GM12872 (cell line): Measurements from ENCODE around the gene CDK14.

Experiments
- CTCF ChIP-seq: IDR thresholded peaks from 3 replicates; pipeline ENCODE4 v1.5.1; 2011; ENCODE audit warnings: low read depth, mild to moderate bottlenecking, low read length, moderate library complexity; ENCODE audit not compliant: insufficient read depth

Gene CDK14

GRCh38 chr7:90605055-90605454 lies 8.9 kb downstream of the CDK14 start:
- no peak for TF ChIP-seq CTCF

- no peak for TF ChIP-seq CTCF
These were observed 11.1 kb downstream of the CDK14 start for GRCh38 chr7:90607196-90607595.

DNA sequence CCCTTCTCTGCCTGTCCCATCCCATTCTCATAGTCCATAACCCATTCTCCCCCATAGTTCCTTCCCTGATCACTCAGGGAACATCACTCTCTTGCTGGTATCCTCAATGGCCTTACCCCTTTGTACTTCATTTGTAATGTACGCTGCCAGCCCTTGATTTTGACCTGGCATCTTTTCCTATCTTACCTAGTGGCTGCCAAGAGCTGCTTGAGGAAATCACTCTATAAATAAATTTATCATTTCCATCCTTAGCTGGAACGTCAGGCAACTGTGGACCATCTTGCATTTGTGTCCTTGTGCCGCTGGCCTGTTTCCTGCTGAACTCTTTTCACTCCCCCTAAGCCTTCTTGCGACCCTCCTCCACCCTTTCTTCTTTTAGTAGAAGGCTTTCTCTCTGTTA lies 14.0 kb downstream of the CDK14 start:
- TF ChIP-seq CTCF = no peak

DNA sequence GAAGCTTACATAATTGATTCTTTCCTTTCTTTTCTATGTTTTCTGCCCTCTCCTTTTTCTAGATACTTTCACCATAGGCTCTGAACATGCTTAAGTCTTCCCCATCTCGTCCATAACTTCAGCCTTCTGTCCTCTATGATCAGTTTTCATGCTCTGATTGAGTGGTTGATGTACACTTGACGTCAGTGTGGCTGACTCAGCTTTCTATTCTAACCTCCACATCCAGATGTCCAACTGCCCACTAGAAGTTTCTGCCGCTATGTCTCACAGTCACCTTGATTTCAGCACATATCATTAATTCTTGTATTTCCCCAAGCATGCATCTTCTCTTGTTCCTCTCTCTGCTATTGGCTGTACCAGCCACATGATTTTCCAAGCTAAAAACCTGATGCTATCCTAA lies 15.0 kb downstream of the CDK14 start:
- no peak for TF ChIP-seq CTCF

GRCh38 chr7:90613088-90613498 lies 17.0 kb downstream of the CDK14 start:
- no peak for TF ChIP-seq CTCF

DNA sequence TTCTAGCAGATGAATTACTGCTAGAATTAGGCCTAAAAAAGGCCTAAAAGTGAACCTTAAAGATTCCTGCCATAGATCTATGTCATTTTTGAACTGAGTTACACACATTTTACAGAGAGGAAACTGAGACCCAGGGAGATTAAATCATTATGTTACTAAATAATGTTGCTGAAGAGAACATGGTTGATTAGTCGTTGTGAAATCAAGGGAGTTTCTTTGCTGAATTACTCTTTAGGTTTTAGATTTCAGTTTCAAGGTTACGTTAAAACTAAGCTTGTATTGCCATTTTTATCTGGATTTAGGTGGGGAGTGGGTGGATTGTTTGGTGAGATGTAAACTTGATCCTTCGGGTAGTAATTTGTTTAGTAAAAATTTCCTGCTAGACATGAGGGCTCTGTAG lies 21.3 kb downstream of the CDK14 start:
- no peak for TF ChIP-seq CTCF

GRCh38 chr7:90618876-90619275 lies 22.8 kb downstream of the CDK14 start:
- TF ChIP-seq CTCF = no peak
